ENCODE measurements around the gene CCP110.

Gene CCP110

DNA sequence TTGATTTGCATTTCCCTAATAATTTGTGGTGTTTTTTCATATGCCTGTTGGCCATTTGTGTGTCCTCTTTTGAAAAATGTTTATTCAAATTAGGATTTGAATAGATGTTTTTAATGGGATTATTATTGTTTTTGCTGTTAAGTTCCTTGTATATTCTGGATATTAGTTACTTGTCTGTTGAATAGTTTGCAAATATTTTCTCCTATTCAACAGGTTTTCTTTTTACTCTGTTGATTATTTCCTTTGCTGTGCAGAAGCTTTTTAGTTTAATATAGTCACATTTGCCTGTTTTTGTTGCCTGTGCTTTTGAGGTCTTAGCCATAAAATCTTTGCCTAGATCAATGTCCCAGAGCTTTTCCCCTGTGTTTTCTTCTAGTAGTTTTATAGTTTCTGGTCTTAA is 11.4 kb upstream of the CCP110 start:
- TF ChIP-seq EZH2 (IDR thresholded peaks at IDR 0.05; ENCODE audit: borderline replicate concordance, low read length): no peak
- Histone ChIP-seq H3K9ac (ENCODE audit: low read length) (no peak overlapping the region), H3K4me2 (ENCODE audit: low read length) (no peak overlapping the region), H3K27ac (ENCODE audit: low read depth, low read length, poor library complexity, severe bottlenecking) (no peak overlapping the region), H3K36me3 (ENCODE audit: insufficient read depth, low read length) (peaks cover 87% of the 10 kb centered on the region), H3K79me2 (ENCODE audit: insufficient read depth, low read length) (no peaks in the 10 kb centered on the region), H3K4me3 (ENCODE audit: low read depth, low read length, poor library complexity, severe bottlenecking) (no peak overlapping the region), H2AFZ (ENCODE audit: low read length) (no peak overlapping the region), H3K9me3 (ENCODE audit: low read length) (no peaks in the 10 kb centered on the region), H3K9me2 (ENCODE audit: low read depth, low read length) (no peaks in the 10 kb centered on the region), H3K27me3 (ENCODE audit: insufficient read depth, low read length) (no peaks in the 10 kb centered on the region), H3F3A (ENCODE audit: insufficient read depth, low read length) (no peaks in the 10 kb centered on the region), H3K4me1 (ENCODE audit: insufficient read depth, low read length, severe bottlenecking) (no peaks in the 10 kb centered on the region), H4K20me1 (ENCODE audit: insufficient read depth, low read length) (no peaks in the 10 kb centered on the region)

DNA sequence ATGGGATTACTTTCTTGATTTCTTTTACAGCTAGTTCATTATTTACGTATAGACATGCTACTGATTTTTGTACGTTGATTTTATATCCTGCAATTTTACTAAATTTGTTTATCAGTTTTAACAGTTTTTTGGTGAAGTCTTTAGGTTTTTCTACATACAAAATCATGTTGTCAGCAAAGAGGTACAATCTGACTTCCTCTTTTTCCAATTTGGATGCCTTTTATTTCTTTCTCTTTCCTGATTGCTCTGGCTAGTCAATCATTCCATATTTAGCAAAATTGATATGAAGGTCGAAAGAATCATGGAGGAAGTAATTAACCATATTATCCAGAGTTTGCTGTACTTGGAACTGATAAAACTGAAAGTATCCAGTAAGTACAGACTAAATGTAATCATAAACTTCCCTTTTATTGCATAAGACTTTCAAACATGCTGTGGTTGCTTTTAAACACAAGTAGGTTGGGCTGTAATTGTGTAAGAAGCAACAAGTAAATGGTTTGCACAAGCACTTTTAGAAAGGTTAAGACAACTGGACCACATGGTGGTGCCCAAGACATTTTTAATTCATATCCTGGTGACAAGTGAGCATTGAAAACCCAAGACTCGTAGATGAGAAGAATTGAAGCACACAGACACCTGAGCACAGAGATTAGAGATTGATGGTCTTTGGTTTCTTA is 10.2 kb upstream of the CCP110 start:
- H3K4me2 ChIP-seq (ENCODE audit: low read length): no peak overlapping the region
- no peaks in the 10 kb centered on the region for H3F3A ChIP-seq (ENCODE audit: insufficient read depth, low read length)
- no peaks in the 10 kb centered on the region for H3K79me2 ChIP-seq (ENCODE audit: insufficient read depth, low read length)
- no peak overlapping the region for H2AFZ ChIP-seq (ENCODE audit: low read length)
- H3K36me3 ChIP-seq (ENCODE audit: insufficient read depth, low read length): peaks cover 79% of the 10 kb centered on the region
- H3K4me1 ChIP-seq (ENCODE audit: insufficient read depth, low read length, severe bottlenecking): peaks cover 2% of the 10 kb centered on the region
- no peak overlapping the region for H3K4me3 ChIP-seq (ENCODE audit: low read depth, low read length, poor library complexity, severe bottlenecking)
- no peaks in the 10 kb centered on the region for H3K9me3 ChIP-seq (ENCODE audit: low read length)
- no peak overlapping the region for H3K9ac ChIP-seq (ENCODE audit: low read length)
- H3K27ac ChIP-seq (ENCODE audit: low read depth, low read length, poor library complexity, severe bottlenecking): no peak overlapping the region
- H4K20me1 ChIP-seq (ENCODE audit: insufficient read depth, low read length): no peaks in the 10 kb centered on the region
- no peaks in the 10 kb centered on the region for H3K9me2 ChIP-seq (ENCODE audit: low read depth, low read length)
- TF ChIP-seq, protein P1, sequence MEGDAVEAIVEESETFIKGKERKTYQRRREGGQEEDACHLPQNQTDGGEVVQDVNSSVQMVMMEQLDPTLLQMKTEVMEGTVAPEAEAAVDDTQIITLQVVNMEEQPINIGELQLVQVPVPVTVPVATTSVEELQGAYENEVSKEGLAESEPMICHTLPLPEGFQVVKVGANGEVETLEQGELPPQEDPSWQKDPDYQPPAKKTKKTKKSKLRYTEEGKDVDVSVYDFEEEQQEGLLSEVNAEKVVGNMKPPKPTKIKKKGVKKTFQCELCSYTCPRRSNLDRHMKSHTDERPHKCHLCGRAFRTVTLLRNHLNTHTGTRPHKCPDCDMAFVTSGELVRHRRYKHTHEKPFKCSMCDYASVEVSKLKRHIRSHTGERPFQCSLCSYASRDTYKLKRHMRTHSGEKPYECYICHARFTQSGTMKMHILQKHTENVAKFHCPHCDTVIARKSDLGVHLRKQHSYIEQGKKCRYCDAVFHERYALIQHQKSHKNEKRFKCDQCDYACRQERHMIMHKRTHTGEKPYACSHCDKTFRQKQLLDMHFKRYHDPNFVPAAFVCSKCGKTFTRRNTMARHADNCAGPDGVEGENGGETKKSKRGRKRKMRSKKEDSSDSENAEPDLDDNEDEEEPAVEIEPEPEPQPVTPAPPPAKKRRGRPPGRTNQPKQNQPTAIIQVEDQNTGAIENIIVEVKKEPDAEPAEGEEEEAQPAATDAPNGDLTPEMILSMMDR (IDR thresholded peaks at IDR 0.05; ENCODE audit: low read length): no peak
- no peaks in the 10 kb centered on the region for H3K27me3 ChIP-seq (ENCODE audit: insufficient read depth, low read length)

DNA sequence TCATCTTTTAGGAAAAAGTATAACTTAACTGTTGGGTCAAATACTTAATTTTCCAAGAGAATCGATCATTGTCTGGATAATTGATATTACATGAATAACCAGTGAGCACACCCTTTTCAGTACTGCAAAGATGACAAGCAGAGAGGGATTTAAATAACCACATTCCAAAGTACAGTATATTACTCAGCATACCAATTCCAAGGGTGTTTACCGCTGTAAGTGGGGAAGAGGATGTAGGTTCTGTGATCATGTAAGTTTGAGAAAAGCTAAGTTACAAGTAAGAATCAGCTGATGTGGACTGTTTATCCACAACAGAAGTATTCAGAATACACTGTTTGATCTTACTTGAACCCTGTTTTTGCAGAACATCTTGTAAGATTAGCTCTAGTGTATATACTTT is 8.0 kb upstream of the CCP110 start:
- Histone ChIP-seq H3K79me2 (ENCODE audit: insufficient read depth, low read length) (peaks cover 7% of the 10 kb centered on the region), H3K27me3 (ENCODE audit: insufficient read depth, low read length) (no peaks in the 10 kb centered on the region), H3K4me3 (ENCODE audit: low read depth, low read length, poor library complexity, severe bottlenecking) (no peak overlapping the region), H3K9ac (ENCODE audit: low read length) (no peak overlapping the region), H3F3A (ENCODE audit: insufficient read depth, low read length) (no peaks in the 10 kb centered on the region), H3K4me2 (ENCODE audit: low read length) (no peak overlapping the region), H3K27ac (ENCODE audit: low read depth, low read length, poor library complexity, severe bottlenecking) (no peak overlapping the region), H3K36me3 (ENCODE audit: insufficient read depth, low read length) (peaks cover 60% of the 10 kb centered on the region), H3K4me1 (ENCODE audit: insufficient read depth, low read length, severe bottlenecking) (peaks cover 22% of the 10 kb centered on the region), H3K9me3 (ENCODE audit: low read length) (no peaks in the 10 kb centered on the region), H4K20me1 (ENCODE audit: insufficient read depth, low read length) (no peaks in the 10 kb centered on the region), H3K9me2 (ENCODE audit: low read depth, low read length) (no peaks in the 10 kb centered on the region), H2AFZ (ENCODE audit: low read length) (no peak overlapping the region)
- TF ChIP-seq EZH2 (IDR thresholded peaks at IDR 0.05; ENCODE audit: borderline replicate concordance, low read length): no peak
- TF ChIP-seq, protein P1 (IDR thresholded peaks at IDR 0.05; ENCODE audit: low read length): no peak
